Activated CD4-positive, alpha-beta T cell treated with anti-CD3 and anti-CD28 coated beads, Interleukin-2, amount 50 U/mL, for 24 hours (primary cell): ENCODE measurements around the gene FAM83E.

Source experiments
- DNase-seq, 2 donors: peaks; one replicate each; pipeline ENCODE4 v3.0.0-alpha.2; 2020; ENCODE audit warnings: low read depth in 1 of 2, low spot score in 1 of 2

The FAM83E gene

DNA sequence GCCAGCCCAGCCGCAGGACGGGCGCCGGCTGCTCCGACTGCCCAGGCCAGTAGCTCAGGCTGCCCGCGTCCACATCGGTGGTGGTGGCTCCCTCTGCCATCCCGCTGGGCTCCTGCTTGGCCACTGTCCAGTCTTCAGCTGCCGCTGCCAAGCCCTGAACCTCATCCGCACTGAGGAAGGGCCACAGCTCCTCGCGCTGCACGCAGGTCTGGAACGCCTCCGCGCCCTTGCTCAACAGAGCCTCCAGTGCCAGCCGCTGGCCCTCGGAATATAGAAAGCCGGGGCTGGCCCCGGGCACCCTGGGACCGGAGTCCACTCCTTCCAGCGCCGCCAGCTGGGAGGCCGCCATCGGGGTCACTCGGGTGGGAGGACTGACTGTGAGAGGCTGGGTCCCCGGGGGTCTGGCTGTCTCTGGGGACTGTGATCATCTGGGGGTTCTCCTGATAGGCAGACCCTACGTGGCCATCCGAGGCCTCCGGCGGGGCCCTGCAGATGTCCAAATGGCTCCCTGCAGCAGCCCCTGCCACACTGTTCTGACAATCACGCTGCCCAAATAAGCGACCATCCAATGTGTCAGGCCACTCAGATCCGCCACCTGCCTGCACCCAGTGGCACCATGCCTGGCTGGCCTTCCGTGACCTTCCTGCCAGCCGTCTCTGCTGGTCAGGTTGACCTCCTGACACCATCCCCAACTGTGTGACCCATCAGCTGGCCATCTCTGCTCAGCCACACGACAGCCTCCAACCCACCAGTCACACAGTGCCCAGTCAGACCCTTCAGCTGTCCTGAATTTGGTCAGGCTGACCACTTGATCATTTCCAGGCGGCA, 1.6 kb downstream of the FAM83E start:
- no peak for DNase-seq

DNA sequence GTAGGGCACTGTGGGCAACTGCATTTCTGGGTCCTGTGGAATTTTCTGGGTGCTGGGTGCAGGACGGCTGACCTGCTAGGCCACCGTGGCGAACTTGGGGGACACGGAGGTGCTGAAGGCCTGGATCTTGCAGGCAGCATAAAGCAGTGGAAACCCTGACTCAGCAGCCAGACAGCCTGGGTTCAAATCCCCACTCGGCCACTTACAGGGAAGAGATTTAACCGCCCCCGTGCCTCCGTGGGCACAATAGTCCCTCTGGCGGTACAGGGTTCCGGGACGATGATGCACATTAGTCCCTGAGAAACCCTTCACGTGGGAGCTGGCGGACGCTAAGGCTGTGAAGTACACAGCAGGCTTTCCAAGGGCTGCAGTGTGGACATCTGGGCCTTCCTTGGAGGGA, 3.0 kb downstream of the FAM83E start:
- no peak for DNase-seq

DNA sequence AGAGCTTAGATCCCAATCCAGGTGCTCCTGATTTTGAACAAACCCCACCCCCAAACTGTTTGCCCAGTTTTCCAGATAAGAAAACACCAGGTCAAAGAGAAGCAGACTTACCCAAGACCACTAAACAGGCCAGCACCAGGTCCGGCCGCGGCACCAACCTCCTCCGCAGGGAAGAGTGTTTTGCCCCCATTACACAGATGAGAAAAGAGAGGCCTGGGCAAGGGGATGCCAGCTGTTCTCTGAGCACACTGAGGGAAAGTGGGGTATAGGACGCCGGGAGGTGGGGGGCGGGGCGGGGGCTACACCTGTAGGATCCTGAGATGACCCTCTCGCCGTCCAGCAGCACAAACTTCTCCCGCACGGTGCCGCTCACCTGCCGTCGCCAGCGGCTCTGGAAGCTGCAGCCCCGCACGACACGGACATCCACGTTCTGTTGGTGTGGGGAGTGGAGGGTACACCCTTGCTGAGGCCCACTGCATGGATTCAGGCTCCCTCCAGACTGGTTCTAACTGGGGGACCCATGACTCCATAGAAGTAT, 5.2 kb downstream of the FAM83E start:
- DNase-seq, result no peak

DNA sequence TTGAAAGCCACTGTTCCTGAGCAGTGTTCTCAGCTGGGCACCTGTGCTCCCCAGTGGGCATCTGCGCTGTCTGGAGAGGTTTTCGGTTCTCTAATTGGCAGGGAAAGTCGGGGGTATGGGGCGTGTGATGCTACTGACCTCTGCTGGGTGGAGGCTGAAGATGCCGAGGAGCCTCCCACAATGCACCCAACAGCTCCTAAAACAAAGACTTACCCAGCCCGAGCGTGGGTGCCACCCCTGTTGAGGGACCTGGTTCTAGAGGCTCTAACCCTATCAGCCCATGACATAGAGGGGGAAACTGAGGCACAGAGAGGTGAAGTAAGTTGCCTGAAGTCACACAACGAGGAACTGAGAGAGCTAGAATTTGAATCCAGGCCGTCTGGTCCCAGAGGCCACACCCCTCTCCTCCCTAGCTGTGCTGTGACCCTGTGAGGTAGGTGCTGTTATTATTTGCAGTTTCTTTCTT, 6.0 kb downstream of the FAM83E start:
- no peak for DNase-seq

DNA sequence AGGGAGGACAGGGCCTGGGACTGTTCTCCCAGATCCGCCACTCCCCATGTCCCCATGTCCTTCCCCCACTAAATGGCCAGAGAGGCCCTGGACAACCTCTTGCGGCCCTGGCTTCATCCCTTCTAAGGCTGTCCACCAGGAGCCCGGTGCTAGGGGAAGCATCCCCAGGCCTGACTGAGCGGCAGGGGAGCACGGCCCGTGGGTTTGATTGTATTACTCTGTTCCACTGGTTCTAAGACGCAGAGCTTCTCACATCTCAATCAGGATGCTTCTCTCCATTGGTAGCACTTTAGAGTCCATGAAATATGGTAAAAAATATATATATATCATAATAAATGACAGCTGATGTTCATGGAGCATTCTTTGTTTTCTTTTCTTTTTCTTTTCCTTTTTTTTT, 7.5 kb downstream of the FAM83E start:
- no peak for DNase-seq

DNA sequence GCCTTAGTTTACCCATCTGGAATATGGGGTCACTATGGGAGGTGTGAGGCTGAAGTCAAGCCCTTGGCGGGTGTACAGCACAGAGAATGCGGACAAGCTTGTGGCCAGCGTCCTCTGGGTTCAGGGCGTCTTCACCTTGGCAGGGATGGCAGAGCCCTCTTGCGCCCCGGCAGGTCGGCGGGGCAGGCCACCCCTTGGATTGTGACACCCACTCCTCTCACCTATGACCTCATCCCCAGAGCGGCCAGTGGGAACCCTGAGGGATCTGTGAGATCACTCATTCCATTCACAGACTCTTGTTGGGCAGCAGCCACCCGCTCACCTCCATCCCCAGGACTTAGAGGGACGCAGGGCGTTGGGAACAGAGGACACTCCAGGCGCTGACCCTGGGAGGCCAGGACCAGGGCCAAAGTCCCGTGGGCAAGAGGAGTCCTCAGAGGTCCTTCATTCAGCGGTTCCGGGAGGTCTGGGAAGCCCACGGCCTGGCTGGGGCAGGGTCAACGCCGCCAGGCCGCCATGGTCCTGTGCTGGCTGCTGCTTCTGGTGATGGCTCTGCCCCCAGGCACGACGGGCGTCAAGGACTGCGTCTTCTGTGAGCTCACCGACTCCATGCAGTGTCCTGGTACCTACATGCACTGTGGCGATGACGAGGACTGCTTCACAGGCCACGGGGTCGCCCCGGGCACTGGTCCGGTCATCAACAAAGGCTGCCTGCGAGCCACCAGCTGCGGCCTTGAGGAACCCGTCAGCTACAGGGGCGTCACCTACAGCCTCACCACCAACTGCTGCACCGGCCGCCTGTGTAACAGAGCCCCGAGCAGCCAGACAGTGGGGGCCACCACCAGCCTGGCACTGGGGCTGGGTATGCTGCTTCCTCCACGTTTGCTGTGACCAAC, 8.2 kb downstream of the FAM83E start, which contains the start of gene SPACA4:
TSS of gene SPACA4 (plus strand) at position 280 of the 896 bp plus-strand sequence. CDS start at position 517, 237 bp downstream.
- no peak for DNase-seq

DNA sequence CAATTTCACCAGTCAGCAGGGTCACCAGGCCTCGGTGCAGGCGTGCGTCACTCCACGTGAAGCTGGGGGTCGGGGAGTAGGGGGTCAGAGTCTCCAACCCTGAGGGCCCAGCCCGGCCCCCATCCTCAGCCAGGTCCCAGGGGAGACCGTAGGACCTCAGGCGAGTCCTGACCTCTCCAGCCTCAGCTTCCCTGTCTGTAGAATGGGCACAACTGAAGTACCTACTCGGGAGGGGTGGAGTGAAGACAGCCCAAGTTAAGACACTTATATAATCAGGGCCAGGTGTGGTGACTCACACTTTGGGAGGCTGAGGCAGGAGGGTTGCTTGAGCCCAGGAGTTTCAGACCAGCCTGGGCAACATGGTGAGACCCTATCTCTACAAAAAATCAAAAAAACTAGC, 11.0 kb downstream of the FAM83E start:
- no peak for DNase-seq

DNA sequence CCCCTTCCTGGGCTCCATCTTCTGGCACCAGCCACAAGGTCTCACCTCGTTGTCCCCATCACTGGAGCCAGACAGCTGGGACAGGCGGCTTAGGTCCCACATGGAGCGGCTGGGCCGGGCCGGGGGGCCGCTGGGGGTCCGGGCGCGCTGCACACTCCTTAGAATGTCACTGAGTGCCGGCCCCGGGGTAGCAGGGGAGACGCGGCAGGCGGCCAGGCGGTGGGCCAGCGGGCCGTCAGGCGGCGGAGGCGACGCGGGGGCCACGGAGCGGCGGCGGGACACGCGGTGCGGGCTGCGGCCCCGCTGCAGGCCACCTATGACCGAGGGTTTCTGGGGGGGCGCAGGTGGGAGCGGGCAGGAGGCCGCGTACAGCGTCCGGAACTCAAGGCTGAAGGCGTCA, 11.4 kb downstream of the FAM83E start:
- DNase-seq, result no peak

DNA sequence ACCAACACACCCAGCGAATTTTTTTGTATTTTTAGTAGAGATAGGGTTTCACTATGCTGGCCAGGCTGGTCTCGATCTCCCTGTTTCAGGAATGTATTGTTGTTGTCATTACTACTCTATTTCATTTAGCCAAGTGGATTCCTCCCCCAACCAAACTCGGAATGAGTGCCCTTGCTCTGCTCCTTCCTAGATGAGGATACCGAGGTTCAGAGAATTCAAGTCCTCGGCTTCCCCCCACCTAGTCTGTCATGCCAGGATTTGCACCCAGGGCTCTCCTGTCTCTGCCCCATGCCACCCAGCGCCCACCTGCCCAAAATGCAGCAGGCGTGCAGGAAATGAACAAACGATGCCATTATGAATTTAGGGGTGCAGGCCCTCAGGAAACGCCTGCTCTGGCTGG, 11.9 kb downstream of the FAM83E start:
- no peak for DNase-seq

DNA sequence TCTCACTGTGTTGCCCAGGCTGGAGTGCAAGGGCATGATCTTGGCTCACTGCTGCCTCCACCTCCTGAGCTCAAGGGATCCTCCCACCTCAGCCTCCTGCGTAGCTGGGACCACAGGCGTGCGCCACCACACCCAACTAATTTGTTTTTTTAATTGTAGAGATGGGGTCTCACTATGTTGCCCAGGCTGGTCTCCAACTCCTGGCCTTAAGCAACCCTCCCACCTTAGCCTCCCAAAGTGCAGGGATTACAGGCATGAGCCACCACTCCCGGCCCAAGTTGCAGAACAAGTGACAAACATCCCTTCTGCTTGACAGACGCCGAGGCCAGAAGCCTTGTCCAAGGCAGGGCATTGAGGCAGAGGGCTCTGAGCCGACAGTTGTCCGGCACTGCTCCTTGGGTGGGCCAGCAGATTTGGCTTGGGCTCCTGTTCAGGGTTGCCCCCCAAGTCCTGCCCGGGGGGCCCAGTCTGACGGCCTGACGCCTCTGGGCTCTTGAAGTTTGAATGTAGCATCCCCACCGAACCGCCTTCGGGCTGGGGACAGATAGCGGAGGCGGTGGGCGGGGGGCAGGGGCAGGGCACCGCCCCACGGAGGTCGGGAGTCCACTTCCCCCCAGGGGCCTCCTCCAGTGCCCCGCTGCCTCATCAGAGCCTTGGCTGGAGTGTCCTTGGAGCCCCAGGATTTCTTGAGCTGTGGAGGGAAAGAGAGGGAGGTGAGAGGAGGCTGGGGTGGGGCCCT, 14.0 kb downstream of the FAM83E start:
- DNase-seq, result no peak

DNA sequence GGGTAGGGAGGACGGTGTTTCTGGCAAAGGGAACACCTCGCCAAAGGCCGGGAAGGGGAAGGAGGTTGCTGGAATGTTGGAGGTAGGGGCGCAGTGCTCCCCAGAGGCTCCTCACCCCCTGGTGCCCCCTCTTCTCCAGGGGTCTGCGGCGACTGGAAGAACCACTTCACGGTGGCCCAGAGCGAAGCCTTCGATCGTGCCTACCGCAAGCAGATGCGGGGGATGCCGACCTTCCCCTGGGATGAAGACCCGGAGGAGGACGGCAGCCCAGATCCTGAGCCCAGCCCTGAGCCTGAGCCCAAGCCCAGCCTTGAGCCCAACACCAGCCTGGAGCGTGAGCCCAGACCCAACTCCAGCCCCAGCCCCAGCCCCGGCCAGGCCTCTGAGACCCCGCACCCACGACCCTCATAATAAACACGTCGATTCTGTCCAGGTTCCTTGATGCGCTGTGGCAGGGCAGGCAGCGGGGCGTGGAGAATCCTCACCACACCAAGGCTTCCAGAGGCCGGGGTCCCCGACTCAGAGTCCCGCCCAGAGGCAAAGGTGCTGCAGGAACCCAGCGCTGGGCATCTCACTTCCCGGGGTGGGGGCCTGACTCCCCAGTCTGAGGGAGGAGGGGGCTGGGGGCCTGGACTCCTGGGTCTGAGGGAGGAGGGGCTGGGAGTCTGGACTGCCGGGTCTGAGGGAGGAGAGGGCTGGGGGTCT, 15.7 kb downstream of the FAM83E start:
- no peak for DNase-seq

DNA sequence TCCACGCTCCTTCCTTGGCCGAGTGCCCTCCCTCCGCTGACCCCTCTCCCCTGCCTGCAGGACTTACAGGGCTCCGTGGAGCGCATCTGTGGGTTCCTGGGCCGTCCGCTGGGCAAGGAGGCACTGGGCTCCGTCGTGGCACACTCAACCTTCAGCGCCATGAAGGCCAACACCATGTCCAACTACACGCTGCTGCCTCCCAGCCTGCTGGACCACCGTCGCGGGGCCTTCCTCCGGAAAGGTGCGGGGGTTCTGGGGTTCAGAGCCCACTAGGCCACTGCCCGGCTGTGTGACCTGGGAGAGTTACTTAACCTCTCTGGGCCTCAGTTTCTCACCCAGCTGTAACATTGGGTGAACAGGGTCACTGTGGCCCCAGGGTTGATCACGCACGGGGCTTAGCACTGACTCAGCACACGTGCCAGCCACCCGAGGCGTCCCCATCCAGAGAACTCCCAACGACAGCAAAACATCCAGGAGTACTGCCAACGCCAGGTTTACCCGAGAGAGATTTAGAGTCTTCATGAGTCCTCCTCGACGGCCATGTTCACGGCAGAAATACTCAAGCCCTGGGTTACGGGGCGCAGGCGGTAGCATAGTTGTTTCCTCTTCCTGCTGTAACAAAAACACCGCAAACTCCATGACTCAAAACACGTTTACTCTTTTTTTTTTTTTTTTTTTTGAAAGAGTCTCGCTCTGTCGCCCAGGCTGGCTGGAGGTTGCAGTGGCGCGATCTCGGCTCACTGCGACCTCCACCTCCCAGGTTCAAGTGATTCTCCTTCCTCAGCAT, 18.0 kb downstream of the FAM83E start:
- DNase-seq, result no peak

DNA sequence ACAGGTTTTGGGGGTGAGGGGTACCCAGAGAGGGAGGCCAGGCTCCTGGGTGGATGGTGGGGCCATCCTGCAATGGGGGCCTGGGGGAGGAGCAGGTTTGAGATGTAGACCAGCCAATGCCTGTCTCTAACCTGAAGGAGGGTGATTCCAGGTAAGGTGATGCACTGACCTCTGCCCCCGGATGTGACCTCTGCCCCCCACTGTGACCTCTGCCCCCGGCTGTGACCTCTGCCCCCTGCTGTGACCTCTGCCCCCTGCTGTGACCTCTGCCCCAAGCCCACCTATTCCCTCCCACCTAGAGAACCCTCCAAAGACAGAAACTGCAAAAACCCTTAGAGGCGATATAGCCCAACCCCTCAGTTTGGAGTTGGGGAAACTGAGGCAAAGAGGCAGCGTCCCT, 18.6 kb downstream of the FAM83E start:
- no peak for DNase-seq

DNA sequence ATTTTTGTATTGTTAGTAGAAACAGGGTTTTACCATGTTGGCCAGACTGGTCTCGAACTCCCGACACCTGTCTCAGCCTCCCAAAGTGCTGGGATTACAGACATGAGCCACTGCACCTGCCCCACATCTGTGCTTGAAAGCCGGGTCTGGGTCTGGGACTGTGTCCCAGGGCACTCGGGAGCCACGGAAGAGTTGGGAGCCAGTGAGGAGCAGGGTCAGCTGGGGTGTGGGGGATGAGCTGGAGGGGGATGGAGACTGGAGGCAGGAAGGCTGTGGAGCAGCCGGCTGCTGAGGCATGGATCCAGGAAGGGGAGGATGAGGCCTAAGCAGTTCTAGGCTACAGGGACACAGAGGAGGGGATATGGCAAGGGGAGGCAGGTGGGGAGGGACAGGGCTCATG, 19.0 kb downstream of the FAM83E start:
- DNase-seq, result no peak

DNA sequence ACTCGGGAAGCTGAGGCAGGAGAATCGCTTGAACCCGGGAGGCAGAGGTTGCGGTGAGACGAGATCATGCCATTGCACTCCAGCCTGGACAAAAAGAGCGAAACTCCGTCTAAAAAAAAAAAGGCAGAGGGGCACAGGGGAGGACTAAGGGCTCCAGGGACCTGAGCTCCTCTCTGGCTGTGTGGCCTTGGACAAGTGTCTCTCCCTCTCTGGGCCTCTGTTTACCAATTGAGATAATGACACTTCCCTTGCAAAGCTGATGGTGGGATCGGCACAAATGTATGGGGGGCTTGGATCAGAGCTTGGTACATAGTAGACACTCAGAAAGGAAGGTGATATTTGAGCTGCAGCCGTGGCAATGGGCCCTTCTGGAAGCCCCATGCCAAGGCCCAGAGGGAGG, 19.7 kb downstream of the FAM83E start:
- DNase-seq, result no peak

DNA sequence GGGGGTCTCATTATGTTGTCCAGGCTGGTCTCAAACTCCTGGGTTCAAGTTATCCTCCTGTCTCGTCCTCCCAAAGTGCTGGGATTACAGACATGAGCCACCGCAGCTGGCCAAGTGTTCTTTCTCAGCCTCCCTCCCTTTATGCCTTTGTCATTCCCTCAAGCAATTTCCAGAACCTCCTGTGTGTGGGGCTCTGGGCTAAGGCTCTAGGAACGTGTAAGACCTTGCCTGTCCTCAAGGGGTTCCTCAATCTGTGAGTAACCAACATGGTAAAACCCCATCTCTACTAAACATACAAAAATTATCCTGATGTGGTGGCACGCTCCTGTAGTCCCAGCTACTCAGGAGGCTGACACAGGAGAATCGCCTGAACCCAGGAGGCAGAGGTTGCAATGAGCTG, 23.9 kb downstream of the FAM83E start:
- DNase-seq, result no peak

DNA sequence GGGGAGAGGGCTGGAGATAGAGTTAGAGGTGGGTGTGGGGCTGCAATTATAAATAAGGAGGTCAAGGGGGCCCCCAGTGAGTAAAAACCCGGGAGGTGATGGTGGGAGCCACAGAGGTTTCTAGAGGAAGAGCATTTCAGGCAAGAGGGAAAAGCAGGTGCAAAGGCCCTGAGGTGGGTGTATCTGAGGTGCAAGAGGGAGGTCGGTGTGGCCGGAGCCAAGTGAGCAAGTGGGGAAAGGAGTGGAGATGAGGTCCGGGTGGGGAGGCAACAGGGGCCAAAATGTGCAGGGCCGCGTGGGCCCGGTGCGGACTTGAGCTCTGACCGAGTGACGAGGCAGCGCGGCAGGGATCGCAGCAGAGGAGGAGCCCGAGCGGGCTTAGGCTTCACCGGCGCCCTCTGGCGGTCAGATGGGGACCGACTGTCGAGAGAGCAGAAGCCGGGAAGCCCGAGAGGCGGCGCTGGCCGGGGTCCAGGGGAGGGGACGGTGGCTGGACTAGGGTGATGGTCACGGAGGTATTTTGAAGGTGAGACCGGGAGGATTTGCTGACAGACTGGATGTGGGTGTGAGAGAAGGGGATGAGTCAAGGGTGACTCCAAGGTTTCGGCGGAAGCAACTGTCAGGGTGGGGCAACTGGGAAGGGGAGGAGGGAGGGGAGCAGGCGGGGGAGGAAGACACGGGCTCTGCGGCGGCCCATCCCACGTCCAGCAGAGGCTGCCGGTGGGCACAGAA, 26.0 kb downstream of the FAM83E start:
- peak; percentile 75 to 78 for DNase-seq

DNA sequence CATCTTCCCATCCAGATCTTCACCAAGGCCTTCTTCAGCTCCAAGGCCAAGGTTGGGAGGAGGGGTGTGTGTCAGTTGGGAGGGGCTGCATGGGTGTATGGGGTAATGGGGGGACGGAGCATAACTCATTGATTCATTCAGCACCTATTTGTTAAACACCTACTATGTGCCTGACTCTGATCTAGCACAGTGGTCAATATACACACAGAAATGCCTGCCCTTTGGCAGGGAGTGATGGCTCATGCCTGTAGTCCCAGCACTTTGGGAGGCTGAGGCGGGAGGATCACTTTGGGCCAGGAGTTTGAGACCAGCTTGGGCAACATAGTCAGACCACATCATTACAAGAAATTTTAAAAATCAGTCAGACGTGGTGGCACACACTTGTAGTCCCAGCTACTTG, 27.5 kb downstream of the FAM83E start:
- no peak for DNase-seq

DNA sequence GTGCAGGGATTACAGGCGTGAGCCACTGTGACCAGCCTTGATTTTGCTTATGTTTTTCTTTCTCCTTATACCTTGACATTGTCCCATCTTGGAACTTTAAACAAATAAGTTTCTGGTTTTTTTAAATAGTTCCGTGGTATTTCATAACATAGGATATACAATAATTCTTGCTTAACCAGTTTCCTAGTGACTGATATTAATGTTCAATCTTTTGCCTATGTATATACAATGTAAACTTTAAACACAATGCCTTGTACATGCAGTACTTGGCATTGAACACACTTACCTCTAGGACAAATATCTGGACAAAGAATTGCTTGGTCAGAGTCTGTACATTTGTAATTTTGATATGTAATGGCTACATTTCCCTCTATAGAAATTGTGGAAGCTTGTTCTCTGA, 32.7 kb downstream of the FAM83E start:
- no peak for DNase-seq
